ENCODE results near the gene MOB4.
"Not testable (repeated sequence)": the region's sequence is repeated elsewhere in the genome, so short reads cannot be mapped to it uniquely, and the experiment has no call there.

MOB4 gene

GRCh38 chr2:197484248-197484647 is 31.6 kb upstream of the MOB4 start:
- not testable (repeated sequence) for H3K27ac ChIP-seq (ENCODE audit: low read length, poor library complexity, severe bottlenecking); H3K4me3 ChIP-seq (ENCODE audit: insufficient read depth in 1 of 2, low read depth in 1 of 2, low read length in 2 of 2); H2AFZ ChIP-seq (ENCODE audit: low read depth, low read length); H3K79me1 ChIP-seq (replicated peaks; ENCODE audit: low read length, poor library complexity, severe bottlenecking); H2BK5ac ChIP-seq (ENCODE audit: low read depth, low read length, poor library complexity, severe bottlenecking); H3K23ac ChIP-seq (ENCODE audit: low read length in 2 of 2); H4K8ac ChIP-seq (ENCODE audit: low read length); H3K14ac ChIP-seq (ENCODE audit: low read length in 2 of 2); H4K91ac ChIP-seq (ENCODE audit: low read length); H2AK5ac ChIP-seq (ENCODE audit: low read length, severe bottlenecking); H2BK15ac ChIP-seq (ENCODE audit: low read depth, poor library complexity, severe bottlenecking); H2BK120ac ChIP-seq (ENCODE audit: low read depth, low read length); H3K9ac ChIP-seq (ENCODE audit: low read length); H3K27me3 ChIP-seq (ENCODE audit: control insufficient read depth in 1 of 2, insufficient read depth in 1 of 2, low read length in 2 of 2); H3K4ac ChIP-seq (ENCODE audit: low read depth in 1 of 2, low read length in 2 of 2); H3K4me1 ChIP-seq (ENCODE audit: control insufficient read depth, insufficient read depth, low read depth, low read length); H3K18ac ChIP-seq (ENCODE audit: low read depth in 1 of 2, low read length in 2 of 2); DNase-seq; H3K4me2 ChIP-seq (ENCODE audit: low read length, poor library complexity, severe bottlenecking); H2BK12ac ChIP-seq (ENCODE audit: low read length in 2 of 2)
- Histone ChIP-seq H3K9me3 (ENCODE audit: control insufficient read depth, low read length) (peaks cover 19% of the 10 kb centered on the region), H3K36me3 (ENCODE audit: control insufficient read depth in 1 of 2, insufficient read depth in 2 of 2, low read depth in 1 of 2, low read length in 2 of 2) (peaks cover 36 to 77% of the 10 kb centered on the region in 2 experiments)
- WGBS: 95% methylated on average over 2 of the region's 3 CpGs

- Histone ChIP-seq H3K27me3 (ENCODE audit: control insufficient read depth in 1 of 2, insufficient read depth in 1 of 2, low read length in 2 of 2) (no peaks in the 10 kb centered on the region), H3K14ac (ENCODE audit: low read length in 2 of 2) (no peak overlapping the region), H3K27ac (ENCODE audit: low read length, poor library complexity, severe bottlenecking) (no peak overlapping the region), H3K4me3 (ENCODE audit: insufficient read depth in 1 of 2, low read depth in 1 of 2, low read length in 2 of 2) (no peak overlapping the region), H4K8ac (ENCODE audit: low read length) (no peak overlapping the region), H2AFZ (ENCODE audit: low read depth, low read length) (no peak overlapping the region), H3K4ac (ENCODE audit: low read depth in 1 of 2, low read length in 2 of 2) (no peak overlapping the region), H4K91ac (ENCODE audit: low read length) (no peak overlapping the region), H3K18ac (ENCODE audit: low read depth in 1 of 2, low read length in 2 of 2) (no peak overlapping the region), H2BK120ac (ENCODE audit: low read depth, low read length) (no peak overlapping the region), H2AK5ac (ENCODE audit: low read length, severe bottlenecking) (no peak overlapping the region), H2BK15ac (ENCODE audit: low read depth, poor library complexity, severe bottlenecking) (no peak overlapping the region), H3K79me1 (replicated peaks; ENCODE audit: low read length, poor library complexity, severe bottlenecking) (peaks cover 3% of the 10 kb centered on the region), H2BK12ac (ENCODE audit: low read length in 2 of 2) (no peak overlapping the region), H3K9ac (ENCODE audit: low read length) (no peak overlapping the region), H3K23ac (ENCODE audit: low read length in 2 of 2) (no peak overlapping the region), H2BK5ac (ENCODE audit: low read depth, low read length, poor library complexity, severe bottlenecking) (no peak overlapping the region), H3K4me2 (ENCODE audit: low read length, poor library complexity, severe bottlenecking) (no peak overlapping the region), H3K4me1 (ENCODE audit: control insufficient read depth, insufficient read depth, low read depth, low read length) (no peaks in the 10 kb centered on the region), H3K9me3 (ENCODE audit: control insufficient read depth, low read length) (peaks cover 19% of the 10 kb centered on the region), H3K36me3 (ENCODE audit: control insufficient read depth in 1 of 2, insufficient read depth in 2 of 2, low read depth in 1 of 2, low read length in 2 of 2) (peaks cover 34 to 79% of the 10 kb centered on the region in 2 experiments)
- WGBS: 100% methylated on average over 1 of the region's 2 CpGs
- DNase-seq: no peak
These were observed 29.7 kb upstream of the MOB4 start for GRCh38 chr2:197486175-197486574.

- no peak overlapping the region for H2BK120ac ChIP-seq (ENCODE audit: low read depth, low read length)
- H2BK15ac ChIP-seq (ENCODE audit: low read depth, poor library complexity, severe bottlenecking): no peak overlapping the region
- H2BK5ac ChIP-seq (ENCODE audit: low read depth, low read length, poor library complexity, severe bottlenecking): no peak overlapping the region
- no peak overlapping the region for H3K4me3 ChIP-seq (ENCODE audit: insufficient read depth in 1 of 2, low read depth in 1 of 2, low read length in 2 of 2)
- H3K9ac ChIP-seq (ENCODE audit: low read length): no peak overlapping the region
- H3K9me3 ChIP-seq (ENCODE audit: control insufficient read depth, low read length): peaks cover 16% of the 10 kb centered on the region
- H2AK5ac ChIP-seq (ENCODE audit: low read length, severe bottlenecking): no peak overlapping the region
- no peaks in the 10 kb centered on the region for H3K4me1 ChIP-seq (ENCODE audit: control insufficient read depth, insufficient read depth, low read depth, low read length)
- no peak overlapping the region for H3K27ac ChIP-seq (ENCODE audit: low read length, poor library complexity, severe bottlenecking)
- no peak overlapping the region for H4K8ac ChIP-seq (ENCODE audit: low read length)
- peaks cover 6% of the 10 kb centered on the region for H3K79me1 ChIP-seq (replicated peaks; ENCODE audit: low read length, poor library complexity, severe bottlenecking)
- H3K27me3 ChIP-seq (ENCODE audit: control insufficient read depth in 1 of 2, insufficient read depth in 1 of 2, low read length in 2 of 2): no peaks in the 10 kb centered on the region
- H4K91ac ChIP-seq (ENCODE audit: low read length): no peak overlapping the region
- no peak overlapping the region for H3K4me2 ChIP-seq (ENCODE audit: low read length, poor library complexity, severe bottlenecking)
- peaks cover 39 to 83% of the 10 kb centered on the region in 2 experiments for H3K36me3 ChIP-seq (ENCODE audit: control insufficient read depth in 1 of 2, insufficient read depth in 2 of 2, low read depth in 1 of 2, low read length in 2 of 2)
- H3K4ac ChIP-seq (ENCODE audit: low read depth in 1 of 2, low read length in 2 of 2): no peak overlapping the region
- H2AFZ ChIP-seq (ENCODE audit: low read depth, low read length): no peak overlapping the region
- H3K14ac ChIP-seq (ENCODE audit: low read length in 2 of 2): no peak overlapping the region
- H3K23ac ChIP-seq (ENCODE audit: low read length in 2 of 2): no peak overlapping the region
- H3K18ac ChIP-seq (ENCODE audit: low read depth in 1 of 2, low read length in 2 of 2): no peak overlapping the region
- no peak for DNase-seq
- WGBS: 93% methylated on average over 4 of the region's 4 CpGs
- no peak overlapping the region for H2BK12ac ChIP-seq (ENCODE audit: low read length in 2 of 2)
These were observed 28.5 kb upstream of the MOB4 start for GRCh38 chr2:197487385-197487784.

- Histone ChIP-seq H3K4me2 (ENCODE audit: low read length, poor library complexity, severe bottlenecking) (no peak overlapping the region), H3K14ac (ENCODE audit: low read length in 2 of 2) (no peak overlapping the region), H2BK12ac (ENCODE audit: low read length in 2 of 2) (no peak overlapping the region), H4K91ac (ENCODE audit: low read length) (no peak overlapping the region), H4K8ac (ENCODE audit: low read length) (no peak overlapping the region), H3K36me3 (ENCODE audit: control insufficient read depth in 1 of 2, insufficient read depth in 2 of 2, low read depth in 1 of 2, low read length in 2 of 2) (peaks cover 17 to 75% of the 10 kb centered on the region in 2 experiments), H3K18ac (ENCODE audit: low read depth in 1 of 2, low read length in 2 of 2) (no peak overlapping the region), H3K4me1 (ENCODE audit: control insufficient read depth, insufficient read depth, low read depth, low read length) (peaks cover 6% of the 10 kb centered on the region), H3K79me1 (replicated peaks; ENCODE audit: low read length, poor library complexity, severe bottlenecking) (peaks cover 4% of the 10 kb centered on the region), H3K4me3 (ENCODE audit: insufficient read depth in 1 of 2, low read depth in 1 of 2, low read length in 2 of 2) (no peak overlapping the region), H3K9ac (ENCODE audit: low read length) (no peak overlapping the region), H2BK120ac (ENCODE audit: low read depth, low read length) (no peak overlapping the region), H3K9me3 (ENCODE audit: control insufficient read depth, low read length) (no peaks in the 10 kb centered on the region), H2BK5ac (ENCODE audit: low read depth, low read length, poor library complexity, severe bottlenecking) (no peak overlapping the region), H3K27ac (ENCODE audit: low read length, poor library complexity, severe bottlenecking) (no peak overlapping the region), H3K23ac (ENCODE audit: low read length in 2 of 2) (no peak overlapping the region), H3K27me3 (ENCODE audit: control insufficient read depth in 1 of 2, insufficient read depth in 1 of 2, low read length in 2 of 2) (no peaks in the 10 kb centered on the region), H2AK5ac (ENCODE audit: low read length, severe bottlenecking) (no peak overlapping the region), H2BK15ac (ENCODE audit: low read depth, poor library complexity, severe bottlenecking) (no peak overlapping the region), H2AFZ (ENCODE audit: low read depth, low read length) (no peak overlapping the region), H3K4ac (ENCODE audit: low read depth in 1 of 2, low read length in 2 of 2) (no peak overlapping the region)
- DNase-seq: no peak
- WGBS: no CpG with 5 or more reads among the region's 2 CpGs
These were observed 20.3 kb upstream of the MOB4 start for GRCh38 chr2:197495433-197496134.
